Measurements from ENCODE around the gene ZNF419.

ZNF419 gene

DNA sequence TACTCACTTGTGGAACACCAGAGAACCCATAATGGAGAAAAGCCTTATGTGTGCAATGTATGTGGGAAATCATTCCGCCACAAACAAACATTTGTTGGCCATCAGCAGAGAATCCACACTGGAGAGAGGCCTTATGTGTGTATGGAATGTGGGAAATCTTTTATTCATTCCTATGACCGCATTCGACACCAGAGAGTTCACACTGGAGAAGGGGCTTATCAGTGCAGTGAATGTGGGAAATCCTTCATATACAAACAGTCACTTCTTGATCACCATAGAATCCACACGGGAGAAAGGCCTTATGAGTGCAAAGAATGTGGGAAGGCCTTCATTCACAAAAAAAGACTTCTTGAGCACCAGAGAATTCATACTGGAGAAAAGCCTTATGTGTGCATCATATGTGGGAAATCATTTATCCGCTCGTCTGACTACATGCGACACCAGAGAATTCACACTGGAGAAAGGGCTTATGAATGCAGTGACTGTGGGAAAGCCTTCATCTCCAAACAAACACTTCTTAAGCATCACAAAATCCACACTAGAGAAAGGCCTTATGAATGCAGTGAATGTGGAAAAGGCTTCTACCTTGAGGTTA lies 50.5 kb downstream of the ZNF419 start:
- no peak for DNase-seq (ENCODE audit: low spot score)

Measured in HuH-7.5 (cell line).